Nephron progenitor cell (in vitro differentiated cells): ENCODE measurements around the gene ZNF563.

ENCODE experiments used
- DNase-seq: peaks from one replicate; pipeline ENCODE4 v3.0.0; 2021
- H3K27ac Mint-ChIP-seq: 2 replicates; pipeline ENCODE4 v1.8.0; 2021; ENCODE audit warnings: mild to moderate bottlenecking, moderate library complexity, mixed read lengths
- H3K27me3 Mint-ChIP-seq: 2 replicates; pipeline ENCODE4 v1.8.0; 2021; ENCODE audit warnings: mild to moderate bottlenecking, low read depth, mixed read lengths; ENCODE audit not compliant: poor library complexity
- H3K36me3 Mint-ChIP-seq: 2 replicates; pipeline ENCODE4 v1.8.0; 2021; ENCODE audit warnings: low read depth, mixed read lengths
- H3K4me1 Mint-ChIP-seq: 2 replicates; pipeline ENCODE4 v1.8.0; 2021; ENCODE audit warnings: mixed read lengths
- H3K4me3 Mint-ChIP-seq: 2 replicates; pipeline ENCODE4 v1.8.0; 2021; ENCODE audit warnings: mild to moderate bottlenecking, moderate library complexity, mixed read lengths
- H3K9me3 Mint-ChIP-seq: 2 replicates; pipeline ENCODE4 v1.8.0; 2021; ENCODE audit warnings: mild to moderate bottlenecking, moderate library complexity, mixed read lengths
- CTCF ChIP-seq: fragments of 200-600 bp; sonication (generic); IDR thresholded peaks from 2 replicates; pipeline ENCODE4 v1.5.0; 2021; ENCODE audit warnings: antibody characterized with exemption

The ZNF563 gene

GRCh38 chr19:12284631-12285030 is 48.8 kb downstream of the ZNF563 start:
- peaks cover 3% of the 10 kb centered on the region for H3K27me3 Mint-ChIP-seq

GRCh38 chr19:12284226-12284625 is 49.2 kb downstream of the ZNF563 start:
- no peak for TF ChIP-seq CTCF
- H3K27me3 Mint-ChIP-seq = peaks cover 3% of the 10 kb centered on the region
- DNase-seq = no peak
- H3K4me3 Mint-ChIP-seq = no peak overlapping the region
- H3K27ac Mint-ChIP-seq = no peak overlapping the region
- H3K36me3 Mint-ChIP-seq = peaks cover 76% of the 10 kb centered on the region
- peaks cover 98% of the 10 kb centered on the region for H3K9me3 Mint-ChIP-seq
- H3K4me1 Mint-ChIP-seq = no peaks in the 10 kb centered on the region

More at GRCh38 chr19:12284631-12285030, 48.8 kb downstream of the ZNF563 start:
- peaks cover 76% of the 10 kb centered on the region for H3K36me3 Mint-ChIP-seq
- no peaks in the 10 kb centered on the region for H3K4me1 Mint-ChIP-seq
- H3K4me3 Mint-ChIP-seq = no peak overlapping the region
- H3K27ac Mint-ChIP-seq = no peak overlapping the region
- no peak for TF ChIP-seq CTCF
- peaks cover 98% of the 10 kb centered on the region for H3K9me3 Mint-ChIP-seq
- no peak for DNase-seq

- H3K27ac Mint-ChIP-seq = no peak overlapping the region
- H3K4me1 Mint-ChIP-seq = no peaks in the 10 kb centered on the region
- peaks cover 98% of the 10 kb centered on the region for H3K9me3 Mint-ChIP-seq
- peaks cover 81% of the 10 kb centered on the region for H3K36me3 Mint-ChIP-seq
- no peak for DNase-seq
- H3K4me3 Mint-ChIP-seq = no peak overlapping the region
- TF ChIP-seq CTCF = no peak
- H3K27me3 Mint-ChIP-seq = peaks cover 3% of the 10 kb centered on the region
Measured at GRCh38 chr19:12278713-12279112, 54.7 kb downstream of the ZNF563 start.

- TF ChIP-seq CTCF = no peak
- H3K4me1 Mint-ChIP-seq = no peaks in the 10 kb centered on the region
- no peak overlapping the region for H3K27ac Mint-ChIP-seq
- H3K9me3 Mint-ChIP-seq = peaks cover 96% of the 10 kb centered on the region
- no peaks in the 10 kb centered on the region for H3K27me3 Mint-ChIP-seq
- DNase-seq = no peak
- peaks cover 85% of the 10 kb centered on the region for H3K36me3 Mint-ChIP-seq
- no peak overlapping the region for H3K4me3 Mint-ChIP-seq
Measured at GRCh38 chr19:12272980-12273901, 60.2 kb downstream of the ZNF563 start.

- H3K4me3 Mint-ChIP-seq = no peak overlapping the region
- no peak for TF ChIP-seq CTCF
- H3K9me3 Mint-ChIP-seq = peaks cover 96% of the 10 kb centered on the region
- DNase-seq = no peak
- no peaks in the 10 kb centered on the region for H3K27me3 Mint-ChIP-seq
- no peak overlapping the region for H3K27ac Mint-ChIP-seq
- H3K36me3 Mint-ChIP-seq = peaks cover 83% of the 10 kb centered on the region
- no peaks in the 10 kb centered on the region for H3K4me1 Mint-ChIP-seq
Measured at GRCh38 chr19:12272386-12272785, 61.0 kb downstream of the ZNF563 start.

GRCh38 chr19:12270854-12271253 is 62.6 kb downstream of the ZNF563 start:
- Mint-ChIP-seq H3K4me1 (no peaks in the 10 kb centered on the region), H3K9me3 (peaks cover 94% of the 10 kb centered on the region), H3K36me3 (peaks cover 67% of the 10 kb centered on the region), H3K4me3 (no peak overlapping the region), H3K27me3 (no peaks in the 10 kb centered on the region), H3K27ac (no peak overlapping the region)
- no peak for DNase-seq
- TF ChIP-seq CTCF = no peak
